HS-27A (cell line): ENCODE data around the gene SCAPER.
"Not testable (repeated sequence)": the region's sequence is repeated elsewhere in the genome, so short reads cannot be mapped to it uniquely, and the experiment has no call there.

ENCODE experiments used
- DNase-seq: peaks from one replicate; pipeline ENCODE4 v3.0.0-alpha.2; 2012; ENCODE audit warnings: low read depth, missing footprints

SCAPER gene

DNA sequence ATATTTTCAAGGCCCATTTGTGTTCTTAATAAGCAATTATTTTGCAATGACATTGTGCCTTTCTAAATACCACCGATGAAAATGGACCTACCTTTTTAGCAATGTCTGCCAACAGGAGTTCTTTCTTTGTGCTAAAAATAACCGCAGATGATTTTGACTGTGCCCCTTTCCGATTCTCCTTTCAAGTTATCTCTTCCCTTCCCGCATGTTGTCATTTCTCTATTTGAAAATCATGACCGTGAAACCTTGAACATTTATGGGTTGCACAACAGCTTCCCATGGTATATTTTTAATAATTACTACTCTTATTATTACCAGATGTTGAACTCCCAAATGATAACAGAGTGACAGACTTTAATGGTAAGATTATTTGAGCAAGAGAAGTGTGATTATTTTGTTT is 583.5 kb downstream of the SCAPER start:
- no peak for DNase-seq

- DNase-seq, result no peak
Observed at GRCh38 chr15:76321171-76321570, 584.0 kb downstream of the SCAPER start.

- DNase-seq, result no peak
Observed at GRCh38 chr15:76320012-76320411, 585.1 kb downstream of the SCAPER start.

- DNase-seq, result no peak
Observed at GRCh38 chr15:76313731-76314130, 591.4 kb downstream of the SCAPER start.

DNA sequence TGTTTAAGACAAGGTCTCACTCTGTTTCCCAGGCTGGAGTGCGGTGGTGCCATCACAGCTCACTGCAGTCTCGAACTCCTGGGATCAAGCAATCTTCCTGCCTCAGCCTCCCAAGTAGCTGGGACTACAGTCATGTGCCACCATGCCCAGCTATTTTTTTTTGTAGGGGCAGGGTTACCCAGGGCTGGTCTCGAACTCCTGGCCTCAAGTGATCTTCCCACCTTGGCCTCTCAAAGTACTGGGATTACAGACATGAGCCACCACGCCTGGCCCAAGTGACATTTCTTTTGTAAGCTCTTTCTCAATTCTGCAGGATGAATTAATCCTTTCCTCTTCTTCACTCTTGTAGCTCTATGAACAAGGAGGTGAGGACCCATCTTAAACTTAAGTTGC is 592.0 kb downstream of the SCAPER start:
- not testable (repeated sequence) for DNase-seq

- DNase-seq, result no peak
Observed at GRCh38 chr15:76312540-76313174, 592.5 kb downstream of the SCAPER start.

- peak; percentile 98 for DNase-seq
Observed at GRCh38 chr15:76311100-76311953, 593.8 kb downstream of the SCAPER start, which contains the start of gene ETFA. Gene ETFA, minus strand, starts transcription at chr15:76311469. Its CDS starts 81 bp downstream, at chr15:76311388.

- DNase-seq, result no peak
Observed at GRCh38 chr15:76310475-76311099, 594.6 kb downstream of the SCAPER start.

DNA sequence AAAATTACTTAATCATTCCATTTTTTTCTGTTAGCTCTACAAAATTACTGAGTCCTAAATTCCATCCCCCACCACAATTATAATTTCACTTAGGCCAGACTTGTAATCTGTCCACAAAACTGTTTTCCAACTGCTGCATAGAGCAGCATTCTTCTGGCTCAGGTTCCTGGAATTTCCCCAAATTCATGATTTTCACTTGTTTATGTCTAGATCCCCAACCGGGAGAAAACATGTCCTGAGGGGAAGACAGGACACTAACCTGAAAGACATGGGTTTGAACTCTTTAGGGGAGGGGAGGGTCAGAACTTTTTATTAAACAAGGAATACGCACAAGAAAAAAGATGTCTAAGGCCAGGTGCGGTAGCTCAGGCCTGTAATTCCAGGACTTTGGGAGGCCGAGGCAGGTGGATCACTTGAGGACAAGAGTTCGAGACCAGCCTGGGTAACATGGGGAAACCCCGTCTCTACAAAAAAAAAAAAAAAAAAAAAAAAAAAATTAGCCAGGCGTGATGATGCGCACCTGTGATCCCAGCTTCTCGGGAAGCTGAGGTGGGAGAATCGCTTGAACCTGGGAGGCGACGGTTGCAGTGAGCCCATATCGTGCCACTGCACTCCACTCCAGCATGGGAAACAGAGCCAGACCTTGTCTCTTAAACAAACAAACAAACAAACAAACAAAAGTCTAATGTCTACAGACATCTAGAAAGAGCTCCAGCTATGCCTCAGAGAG is 595.4 kb downstream of the SCAPER start:
- DNase-seq, result no peak

GRCh38 chr15:76303909-76304308 is 601.2 kb downstream of the SCAPER start:
- no peak for DNase-seq

GRCh38 chr15:76299786-76300185 is 605.4 kb downstream of the SCAPER start:
- no peak for DNase-seq

DNA sequence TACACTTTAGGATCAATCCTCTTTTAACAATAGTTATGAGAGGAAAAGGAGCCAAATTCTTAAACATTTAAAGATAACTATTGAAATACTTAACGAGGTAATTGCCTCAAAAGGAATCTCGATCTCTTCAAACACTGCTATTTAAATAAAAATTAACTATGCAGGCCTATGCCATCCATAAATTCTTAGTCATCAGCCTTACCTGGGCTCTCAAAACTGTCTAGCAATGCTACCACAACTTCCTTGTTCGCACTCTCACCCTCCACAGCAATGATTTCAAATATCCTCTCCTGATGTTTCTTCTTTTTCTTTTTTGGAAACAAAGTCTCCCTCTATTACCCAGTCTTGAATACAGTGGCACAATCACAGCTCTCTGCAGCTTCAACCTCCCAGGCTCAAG is 606.2 kb downstream of the SCAPER start:
- no peak for DNase-seq

DNA sequence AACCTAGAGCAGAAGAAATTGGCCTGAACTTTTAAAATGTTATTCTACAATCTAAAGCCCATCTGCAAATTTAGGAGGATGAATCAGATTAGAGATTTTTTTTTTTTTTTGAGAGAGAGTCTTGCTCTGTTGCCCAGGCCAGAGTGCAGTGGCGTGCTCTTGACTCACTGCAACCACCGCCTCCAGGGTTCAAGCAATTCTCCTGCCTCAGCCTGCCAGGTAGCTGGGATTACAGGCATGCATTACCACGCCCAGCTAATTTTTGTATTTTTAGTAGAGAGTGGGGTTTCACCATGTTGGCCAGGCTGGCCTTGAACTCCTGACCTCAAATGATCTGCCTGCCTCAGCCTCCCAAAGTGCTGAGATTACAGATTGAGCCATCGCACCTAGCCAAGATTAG is 607.2 kb downstream of the SCAPER start:
- DNase-seq, result not testable (repeated sequence)
